GDM1 (cell line): ENCODE results near the gene ATG10.
"Not testable (repeated sequence)": the region's sequence is repeated elsewhere in the genome, so short reads cannot be mapped to it uniquely, and the experiment has no call there.

Experiments used
- DNase-seq: peaks from one replicate; lab custom pipeline; 2025; lab: John Stamatoyannopoulos, UW

The ATG10 gene

GRCh38 chr5:81971712-81972491, at the start of gene ATG10:
Gene ATG10 (plus strand): TSS chr5:81972023. CDS start chr5:81987571, 15,548 bp downstream.
- DNase-seq = peak; percentile 96

- no peak for DNase-seq
These were observed 49.0 kb upstream of the ATG10 start for GRCh38 chr5:81922854-81923279.

GRCh38 chr5:81924442-81924841, 47.4 kb upstream of the ATG10 start:
- no peak for DNase-seq

GRCh38 chr5:81925009-81925408, 46.8 kb upstream of the ATG10 start:
- no peak for DNase-seq

- no peak for DNase-seq
These were observed 45.8 kb upstream of the ATG10 start for GRCh38 chr5:81925981-81926380.

- DNase-seq = no peak
These were observed 35.8 kb upstream of the ATG10 start for GRCh38 chr5:81936066-81936465.

- no peak for DNase-seq
These were observed 35.1 kb upstream of the ATG10 start for GRCh38 chr5:81936750-81937149.

GRCh38 chr5:81942746-81943145, 29.1 kb upstream of the ATG10 start:
- no peak for DNase-seq

- no peak for DNase-seq
These were observed 23.5 kb upstream of the ATG10 start for GRCh38 chr5:81948349-81948748.

- no peak for DNase-seq
These were observed 22.4 kb upstream of the ATG10 start for GRCh38 chr5:81949462-81949861.

GRCh38 chr5:81950996-81951395, 20.8 kb upstream of the ATG10 start:
- DNase-seq = no peak

- not testable (repeated sequence) for DNase-seq
These were observed 17.0 kb upstream of the ATG10 start for GRCh38 chr5:81954796-81955195.

- not testable (repeated sequence) for DNase-seq
These were observed 13.7 kb upstream of the ATG10 start for GRCh38 chr5:81958129-81958528.

GRCh38 chr5:81961651-81962440, 10.0 kb upstream of the ATG10 start:
- no peak for DNase-seq

GRCh38 chr5:81963544-81963943, 8.3 kb upstream of the ATG10 start:
- no peak for DNase-seq

- no peak for DNase-seq
These were observed 6.3 kb upstream of the ATG10 start for GRCh38 chr5:81965524-81965923.

- DNase-seq = no peak
These were observed 2.6 kb upstream of the ATG10 start for GRCh38 chr5:81969226-81969625.

GRCh38 chr5:81969912-81970311, 1.9 kb upstream of the ATG10 start:
- no peak for DNase-seq

- no peak for DNase-seq
These were observed 612 bp upstream of the ATG10 start for GRCh38 chr5:81971111-81971711.

GRCh38 chr5:81972492-81972783, 615 bp downstream of the ATG10 start:
- DNase-seq = no peak

- no peak for DNase-seq
These were observed 8.3 kb downstream of the ATG10 start for GRCh38 chr5:81980160-81980559.

- DNase-seq = no peak
These were observed 8.9 kb downstream of the ATG10 start for GRCh38 chr5:81980598-81981260.
